ENCODE measurements around the gene AMT. TPM values are rescaled to one million over a fixed set of nuclear protein-coding genes. Genes with fewer than 3 reads are reported as not detected.

The AMT gene
- total and polyA plus RNA-seq, 2 of the 13 experiments (the other 11 are each of a cell fraction or from before 2014, with no cell fraction given), result 35.3 to 59.0 TPM

DNA sequence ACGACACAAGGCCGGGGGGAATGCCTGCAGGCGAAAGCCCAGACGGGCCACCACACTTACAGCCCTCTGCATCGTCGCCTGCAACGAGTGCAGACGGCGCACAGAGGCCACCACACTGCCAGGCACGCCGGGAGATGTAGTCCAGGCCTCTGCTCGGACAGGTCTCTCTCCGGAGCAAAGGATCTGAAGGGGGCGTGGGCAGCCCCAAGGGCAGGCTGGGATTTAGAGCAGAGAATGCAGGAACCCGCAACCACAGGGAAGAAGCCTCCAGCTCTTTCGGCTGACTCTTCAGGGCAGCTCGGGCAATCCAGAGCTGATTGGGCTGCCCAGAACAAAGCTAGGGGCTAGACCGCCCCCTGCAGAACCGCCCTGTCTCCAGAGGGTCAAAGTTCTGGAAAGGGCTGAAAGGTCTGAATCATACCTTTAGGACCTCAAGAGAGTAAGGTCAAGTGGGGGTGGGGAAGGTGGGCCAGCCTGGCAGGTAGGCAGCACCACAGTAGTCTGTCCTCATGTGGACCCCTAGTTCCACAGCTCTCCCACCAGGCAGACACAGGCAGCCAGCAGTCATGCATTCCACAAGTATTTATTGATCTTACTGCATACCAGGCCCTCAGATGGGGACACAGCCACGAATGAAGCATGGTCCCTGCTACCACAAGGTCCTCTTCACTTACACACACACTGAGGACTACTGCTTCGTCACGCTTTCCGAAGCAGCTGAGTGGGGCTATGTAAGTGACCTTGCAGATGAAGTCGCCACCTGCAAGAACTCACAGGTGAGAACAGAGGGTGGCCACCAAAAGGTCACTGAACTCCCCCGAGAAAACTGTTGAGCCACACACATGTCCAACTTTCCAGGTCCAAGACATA, at the start of gene AMT (continued):
- TF ChIP-seq, protein P1, sequence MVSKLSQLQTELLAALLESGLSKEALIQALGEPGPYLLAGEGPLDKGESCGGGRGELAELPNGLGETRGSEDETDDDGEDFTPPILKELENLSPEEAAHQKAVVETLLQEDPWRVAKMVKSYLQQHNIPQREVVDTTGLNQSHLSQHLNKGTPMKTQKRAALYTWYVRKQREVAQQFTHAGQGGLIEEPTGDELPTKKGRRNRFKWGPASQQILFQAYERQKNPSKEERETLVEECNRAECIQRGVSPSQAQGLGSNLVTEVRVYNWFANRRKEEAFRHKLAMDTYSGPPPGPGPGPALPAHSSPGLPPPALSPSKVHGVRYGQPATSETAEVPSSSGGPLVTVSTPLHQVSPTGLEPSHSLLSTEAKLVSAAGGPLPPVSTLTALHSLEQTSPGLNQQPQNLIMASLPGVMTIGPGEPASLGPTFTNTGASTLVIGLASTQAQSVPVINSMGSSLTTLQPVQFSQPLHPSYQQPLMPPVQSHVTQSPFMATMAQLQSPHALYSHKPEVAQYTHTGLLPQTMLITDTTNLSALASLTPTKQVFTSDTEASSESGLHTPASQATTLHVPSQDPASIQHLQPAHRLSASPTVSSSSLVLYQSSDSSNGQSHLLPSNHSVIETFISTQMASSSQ (IDR thresholded peaks at IDR 0.05; ENCODE audit: low read depth), result no peak
- TF ChIP-seq, protein P1 (CRISPR knock-in tag; IDR thresholded peaks at IDR 0.05; ENCODE audit: borderline replicate concordance), result 0 out of 2 replicates have a peak, but pooled peaks have one; percentile 44
- TF ChIP-seq FOXJ3 (CRISPR knock-in tag; IDR thresholded peaks at IDR 0.05; ENCODE audit: borderline replicate concordance), result no peak
- TF ChIP-seq SUZ12 (IDR thresholded peaks at IDR 0.05; ENCODE audit: low read depth, low read length), result peak; percentile 45
- peak; percentile 92 for TF ChIP-seq ZFY (CRISPR knock-in tag; IDR thresholded peaks at IDR 0.05)
- TF ChIP-seq, protein P2, sequence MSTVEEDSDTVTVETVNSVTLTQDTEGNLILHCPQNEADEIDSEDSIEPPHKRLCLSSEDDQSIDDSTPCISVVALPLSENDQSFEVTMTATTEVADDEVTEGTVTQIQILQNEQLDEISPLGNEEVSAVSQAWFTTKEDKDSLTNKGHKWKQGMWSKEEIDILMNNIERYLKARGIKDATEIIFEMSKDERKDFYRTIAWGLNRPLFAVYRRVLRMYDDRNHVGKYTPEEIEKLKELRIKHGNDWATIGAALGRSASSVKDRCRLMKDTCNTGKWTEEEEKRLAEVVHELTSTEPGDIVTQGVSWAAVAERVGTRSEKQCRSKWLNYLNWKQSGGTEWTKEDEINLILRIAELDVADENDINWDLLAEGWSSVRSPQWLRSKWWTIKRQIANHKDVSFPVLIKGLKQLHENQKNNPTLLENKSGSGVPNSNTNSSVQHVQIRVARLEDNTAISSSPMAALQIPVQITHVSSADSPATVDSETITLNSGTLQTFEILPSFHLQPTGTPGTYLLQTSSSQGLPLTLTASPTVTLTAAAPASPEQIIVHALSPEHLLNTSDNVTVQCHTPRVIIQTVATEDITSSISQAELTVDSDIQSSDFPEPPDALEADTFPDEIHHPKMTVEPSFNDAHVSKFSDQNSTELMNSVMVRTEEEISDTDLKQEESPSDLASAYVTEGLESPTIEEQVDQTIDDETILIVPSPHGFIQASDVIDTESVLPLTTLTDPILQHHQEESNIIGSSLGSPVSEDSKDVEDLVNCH (CRISPR knock-in tag; IDR thresholded peaks at IDR 0.05), result no peak
- TF ChIP-seq, protein P3, sequence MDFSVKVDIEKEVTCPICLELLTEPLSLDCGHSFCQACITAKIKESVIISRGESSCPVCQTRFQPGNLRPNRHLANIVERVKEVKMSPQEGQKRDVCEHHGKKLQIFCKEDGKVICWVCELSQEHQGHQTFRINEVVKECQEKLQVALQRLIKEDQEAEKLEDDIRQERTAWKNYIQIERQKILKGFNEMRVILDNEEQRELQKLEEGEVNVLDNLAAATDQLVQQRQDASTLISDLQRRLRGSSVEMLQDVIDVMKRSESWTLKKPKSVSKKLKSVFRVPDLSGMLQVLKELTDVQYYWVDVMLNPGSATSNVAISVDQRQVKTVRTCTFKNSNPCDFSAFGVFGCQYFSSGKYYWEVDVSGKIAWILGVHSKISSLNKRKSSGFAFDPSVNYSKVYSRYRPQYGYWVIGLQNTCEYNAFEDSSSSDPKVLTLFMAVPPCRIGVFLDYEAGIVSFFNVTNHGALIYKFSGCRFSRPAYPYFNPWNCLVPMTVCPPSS (IDR thresholded peaks at IDR 0.05), result no peak
- TF ChIP-seq, protein P4, sequence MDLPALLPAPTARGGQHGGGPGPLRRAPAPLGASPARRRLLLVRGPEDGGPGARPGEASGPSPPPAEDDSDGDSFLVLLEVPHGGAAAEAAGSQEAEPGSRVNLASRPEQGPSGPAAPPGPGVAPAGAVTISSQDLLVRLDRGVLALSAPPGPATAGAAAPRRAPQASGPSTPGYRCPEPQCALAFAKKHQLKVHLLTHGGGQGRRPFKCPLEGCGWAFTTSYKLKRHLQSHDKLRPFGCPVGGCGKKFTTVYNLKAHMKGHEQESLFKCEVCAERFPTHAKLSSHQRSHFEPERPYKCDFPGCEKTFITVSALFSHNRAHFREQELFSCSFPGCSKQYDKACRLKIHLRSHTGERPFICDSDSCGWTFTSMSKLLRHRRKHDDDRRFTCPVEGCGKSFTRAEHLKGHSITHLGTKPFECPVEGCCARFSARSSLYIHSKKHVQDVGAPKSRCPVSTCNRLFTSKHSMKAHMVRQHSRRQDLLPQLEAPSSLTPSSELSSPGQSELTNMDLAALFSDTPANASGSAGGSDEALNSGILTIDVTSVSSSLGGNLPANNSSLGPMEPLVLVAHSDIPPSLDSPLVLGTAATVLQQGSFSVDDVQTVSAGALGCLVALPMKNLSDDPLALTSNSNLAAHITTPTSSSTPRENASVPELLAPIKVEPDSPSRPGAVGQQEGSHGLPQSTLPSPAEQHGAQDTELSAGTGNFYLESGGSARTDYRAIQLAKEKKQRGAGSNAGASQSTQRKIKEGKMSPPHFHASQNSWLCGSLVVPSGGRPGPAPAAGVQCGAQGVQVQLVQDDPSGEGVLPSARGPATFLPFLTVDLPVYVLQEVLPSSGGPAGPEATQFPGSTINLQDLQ (CRISPR knock-in tag; IDR thresholded peaks at IDR 0.05), result peak; percentile 74; the same call in 1 of the 2 replicates
- TF ChIP-seq JUND (CRISPR knock-in tag; IDR thresholded peaks at IDR 0.05), result peak; percentile 69; the same call in 1 of the 2 replicates
- TF ChIP-seq, protein P5, sequence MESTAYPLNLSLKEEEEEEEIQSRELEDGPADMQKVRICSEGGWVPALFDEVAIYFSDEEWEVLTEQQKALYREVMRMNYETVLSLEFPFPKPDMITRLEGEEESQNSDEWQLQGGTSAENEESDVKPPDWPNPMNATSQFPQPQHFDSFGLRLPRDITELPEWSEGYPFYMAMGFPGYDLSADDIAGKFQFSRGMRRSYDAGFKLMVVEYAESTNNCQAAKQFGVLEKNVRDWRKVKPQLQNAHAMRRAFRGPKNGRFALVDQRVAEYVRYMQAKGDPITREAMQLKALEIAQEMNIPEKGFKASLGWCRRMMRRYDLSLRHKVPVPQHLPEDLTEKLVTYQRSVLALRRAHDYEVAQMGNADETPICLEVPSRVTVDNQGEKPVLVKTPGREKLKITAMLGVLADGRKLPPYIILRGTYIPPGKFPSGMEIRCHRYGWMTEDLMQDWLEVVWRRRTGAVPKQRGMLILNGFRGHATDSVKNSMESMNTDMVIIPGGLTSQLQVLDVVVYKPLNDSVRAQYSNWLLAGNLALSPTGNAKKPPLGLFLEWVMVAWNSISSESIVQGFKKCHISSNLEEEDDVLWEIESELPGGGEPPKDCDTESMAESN (CRISPR knock-in tag; conservative IDR thresholded peaks at IDR 0.05), result peak; percentile 59; the same call in 1 of the 2 replicates
- no peak for TF ChIP-seq IRX3 (CRISPR knock-in tag; IDR thresholded peaks at IDR 0.05; ENCODE audit: borderline replicate concordance, low read depth)
- TF ChIP-seq, protein P6, sequence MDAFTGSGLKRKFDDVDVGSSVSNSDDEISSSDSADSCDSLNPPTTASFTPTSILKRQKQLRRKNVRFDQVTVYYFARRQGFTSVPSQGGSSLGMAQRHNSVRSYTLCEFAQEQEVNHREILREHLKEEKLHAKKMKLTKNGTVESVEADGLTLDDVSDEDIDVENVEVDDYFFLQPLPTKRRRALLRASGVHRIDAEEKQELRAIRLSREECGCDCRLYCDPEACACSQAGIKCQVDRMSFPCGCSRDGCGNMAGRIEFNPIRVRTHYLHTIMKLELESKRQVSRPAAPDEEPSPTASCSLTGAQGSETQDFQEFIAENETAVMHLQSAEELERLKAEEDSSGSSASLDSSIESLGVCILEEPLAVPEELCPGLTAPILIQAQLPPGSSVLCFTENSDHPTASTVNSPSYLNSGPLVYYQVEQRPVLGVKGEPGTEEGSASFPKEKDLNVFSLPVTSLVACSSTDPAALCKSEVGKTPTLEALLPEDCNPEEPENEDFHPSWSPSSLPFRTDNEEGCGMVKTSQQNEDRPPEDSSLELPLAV (CRISPR knock-in tag; conservative IDR thresholded peaks at IDR 0.05; ENCODE audit: low read depth), result no peak
- TF ChIP-seq SP5 (CRISPR knock-in tag; IDR thresholded peaks at IDR 0.05; ENCODE audit: borderline replicate concordance, low read depth), result no peak

Data from HepG2 (cell line).